Suppressor macrophage (primary cell): ENCODE results near the gene AKR1C4.
"Not testable (repeated sequence)": the region's sequence is repeated elsewhere in the genome, so short reads cannot be mapped to it uniquely, and the experiment has no call there.

ENCODE experiments used
- DNase-seq, 4 experiments: peaks; one replicate each; pipeline ENCODE4 v3.0.0-alpha.2; 2020 to 2022

Gene AKR1C4

GRCh38 chr10:5209776-5210175 lies 13.1 kb downstream of the AKR1C4 start:
- not testable (repeated sequence) for DNase-seq

GRCh38 chr10:5210261-5210660 lies 13.6 kb downstream of the AKR1C4 start:
- not testable (repeated sequence) for DNase-seq

- no peak for DNase-seq
These were observed 15.3 kb downstream of the AKR1C4 start for GRCh38 chr10:5211696-5212536.

GRCh38 chr10:5216801-5217200 lies 20.2 kb downstream of the AKR1C4 start:
- DNase-seq: no peak

- no peak for DNase-seq
These were observed 22.6 kb downstream of the AKR1C4 start for GRCh38 chr10:5219262-5219661.

GRCh38 chr10:5222942-5223341 lies 26.3 kb downstream of the AKR1C4 start:
- DNase-seq: not testable (repeated sequence)

GRCh38 chr10:5229019-5229418 lies 32.4 kb downstream of the AKR1C4 start:
- no peak for DNase-seq

- no peak for DNase-seq
These were observed 36.7 kb downstream of the AKR1C4 start for GRCh38 chr10:5233324-5233723.

- DNase-seq: peak; percentile 80 to 94 (median 86)
These were observed 37.6 kb downstream of the AKR1C4 start for GRCh38 chr10:5234106-5234860.

GRCh38 chr10:5237541-5237940 lies 40.9 kb downstream of the AKR1C4 start:
- not testable (repeated sequence) for DNase-seq

GRCh38 chr10:5242585-5242984 lies 45.9 kb downstream of the AKR1C4 start:
- DNase-seq: no peak

- DNase-seq: no peak
These were observed 46.9 kb downstream of the AKR1C4 start for GRCh38 chr10:5243521-5243987.

- DNase-seq: peak in 3 of 4 experiments; percentile 8 to 35 (median 28)
These were observed 55.8 kb downstream of the AKR1C4 start for GRCh38 chr10:5252177-5253037.

- no peak for DNase-seq
These were observed 57.9 kb downstream of the AKR1C4 start for GRCh38 chr10:5254488-5254887.

GRCh38 chr10:5257768-5258167 lies 61.1 kb downstream of the AKR1C4 start:
- not testable (repeated sequence) for DNase-seq

- no peak for DNase-seq
These were observed 62.7 kb downstream of the AKR1C4 start for GRCh38 chr10:5259132-5259951.

- no peak for DNase-seq
These were observed 63.4 kb downstream of the AKR1C4 start for GRCh38 chr10:5259952-5260578.

- no peak for DNase-seq
These were observed 64.2 kb downstream of the AKR1C4 start for GRCh38 chr10:5260828-5261227.

- no peak for DNase-seq
These were observed 68.5 kb downstream of the AKR1C4 start for GRCh38 chr10:5265139-5265538.

GRCh38 chr10:5266351-5266750 lies 69.7 kb downstream of the AKR1C4 start:
- no peak for DNase-seq

- no peak for DNase-seq
These were observed 70.2 kb downstream of the AKR1C4 start for GRCh38 chr10:5266804-5267203.
